Measurements from ENCODE around the gene PKD1.

PKD1 gene

DNA sequence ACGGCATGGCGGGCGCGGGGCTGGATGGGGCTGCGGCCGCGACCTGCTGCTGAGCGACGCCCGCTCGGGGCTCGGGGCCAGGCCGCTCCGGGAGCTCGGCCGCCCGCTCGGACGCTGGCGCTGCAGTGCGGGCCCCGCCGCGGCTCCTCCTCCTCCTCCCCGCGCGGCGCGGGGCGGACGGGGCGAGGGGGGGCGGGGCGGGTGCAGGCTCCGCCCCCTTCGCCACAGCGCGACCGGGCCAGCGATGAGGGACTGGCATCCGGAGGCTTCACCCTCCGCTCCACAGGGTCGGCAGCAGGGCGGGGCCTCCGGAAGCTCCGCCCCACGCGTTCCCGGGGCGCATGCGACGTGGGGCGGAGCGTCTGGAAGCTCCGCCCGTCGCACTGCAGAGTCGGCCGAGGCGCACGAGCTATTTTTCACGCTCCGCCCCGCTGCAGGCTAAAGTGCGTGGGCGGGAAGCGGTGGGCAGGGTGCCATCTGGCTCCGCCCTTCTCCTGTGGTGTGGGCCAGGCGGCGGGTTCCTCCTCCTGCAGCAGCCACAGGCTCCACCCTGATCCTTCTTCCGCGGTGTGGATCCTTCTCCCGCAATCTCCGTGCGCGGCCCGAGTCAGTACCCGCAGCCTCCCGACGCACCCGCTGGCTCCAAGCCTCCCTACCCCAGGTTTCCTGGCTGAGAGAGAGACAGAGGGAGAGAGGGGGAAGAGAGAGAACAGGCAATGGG is at the start of gene PKD1:
TSS of gene PKD1 (minus strand) at position 129 of the 721 bp plus-strand sequence. CDS start 209 bp downstream, outside the sequence.
- peak; percentile 85 for DNase-seq

GRCh38 chr16:2184962-2185361 is 49.3 kb upstream of the PKD1 start:
- no peak for DNase-seq

GRCh38 chr16:2184346-2184745 is 48.6 kb upstream of the PKD1 start:
- no peak for DNase-seq

GRCh38 chr16:2183671-2184070 is 48.0 kb upstream of the PKD1 start:
- DNase-seq = no peak

- DNase-seq = no peak
Measured at GRCh38 chr16:2181952-2182351, 46.3 kb upstream of the PKD1 start.

DNA sequence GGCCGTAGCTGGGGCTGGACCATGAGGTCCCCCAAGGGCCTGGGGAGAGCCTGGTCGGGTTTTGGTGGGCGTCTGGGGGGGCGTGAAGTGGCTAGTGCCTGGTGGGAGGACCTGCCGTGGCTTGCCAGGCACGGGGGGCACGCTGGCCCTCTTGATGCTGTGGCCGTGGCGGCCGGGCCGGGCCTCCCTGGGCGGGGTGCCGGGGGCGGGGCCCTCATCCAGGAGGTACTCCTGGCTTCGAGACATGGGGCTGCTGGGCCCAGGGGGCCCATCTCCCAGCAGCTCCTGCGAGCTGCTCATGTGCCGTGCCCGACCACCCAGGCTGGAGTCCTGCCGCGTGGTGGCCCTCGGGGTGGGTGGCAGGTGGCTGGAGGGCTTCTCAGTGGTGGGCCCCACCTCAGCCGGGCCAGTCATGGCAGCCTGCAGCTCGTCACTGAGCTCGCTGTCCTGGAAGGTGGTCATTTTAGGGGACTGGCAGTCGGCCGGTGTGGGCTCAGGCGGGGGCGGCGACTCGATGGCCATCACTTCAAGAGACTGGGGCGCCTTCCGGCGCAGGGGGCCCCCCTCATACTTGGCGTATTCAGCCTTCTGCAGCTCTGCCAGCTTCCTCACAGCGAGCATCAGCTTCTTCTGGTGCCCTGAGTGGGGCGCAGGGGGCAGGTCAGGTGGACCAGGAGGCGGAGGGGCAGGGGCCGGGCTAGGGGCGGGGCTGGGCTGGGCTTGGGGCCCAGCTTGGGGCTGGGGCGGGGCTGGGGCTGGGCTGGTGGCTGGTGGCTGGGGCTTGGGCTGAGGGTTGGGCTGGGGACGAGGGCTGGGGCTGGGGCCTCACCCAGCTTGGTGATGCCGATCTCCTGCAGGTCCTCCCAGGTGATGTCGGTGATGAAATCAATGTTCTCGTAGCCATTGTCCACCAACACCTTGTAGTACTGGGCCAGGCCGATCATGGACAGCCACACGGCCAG is 45.5 kb upstream of the PKD1 start:
- DNase-seq = no peak

- no peak for DNase-seq
Measured at GRCh38 chr16:2180461-2180860, 44.8 kb upstream of the PKD1 start.

GRCh38 chr16:2179576-2179975 is 43.9 kb upstream of the PKD1 start:
- no peak for DNase-seq

DNA sequence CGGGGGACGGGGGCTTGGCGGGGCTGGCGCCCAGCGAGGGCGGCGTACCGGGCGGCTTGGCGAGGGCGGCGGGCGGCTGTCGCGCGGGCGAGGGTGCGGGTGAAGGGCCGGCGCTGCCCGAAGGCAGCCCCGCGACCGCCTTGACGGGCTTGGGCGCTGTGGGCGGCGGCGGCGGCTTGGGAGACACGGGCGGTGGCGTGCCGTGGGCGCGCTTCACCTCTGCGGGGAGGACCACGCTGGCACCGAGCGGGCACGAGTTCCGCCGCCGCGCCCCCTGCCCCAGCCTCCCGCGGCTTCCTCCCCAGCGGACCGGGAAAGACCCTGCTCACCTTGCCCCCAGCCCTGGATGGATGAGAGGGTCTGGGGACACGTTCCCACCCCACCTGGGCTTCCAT is 43.4 kb upstream of the PKD1 start:
- no peak for DNase-seq

GRCh38 chr16:2178321-2179106 is 42.8 kb upstream of the PKD1 start:
- no peak for DNase-seq

- no peak for DNase-seq
Measured at GRCh38 chr16:2177561-2177960, 41.9 kb upstream of the PKD1 start.

GRCh38 chr16:2177101-2177500 is 41.4 kb upstream of the PKD1 start:
- no peak for DNase-seq

GRCh38 chr16:2176047-2176446 is 40.3 kb upstream of the PKD1 start:
- DNase-seq = no peak

DNA sequence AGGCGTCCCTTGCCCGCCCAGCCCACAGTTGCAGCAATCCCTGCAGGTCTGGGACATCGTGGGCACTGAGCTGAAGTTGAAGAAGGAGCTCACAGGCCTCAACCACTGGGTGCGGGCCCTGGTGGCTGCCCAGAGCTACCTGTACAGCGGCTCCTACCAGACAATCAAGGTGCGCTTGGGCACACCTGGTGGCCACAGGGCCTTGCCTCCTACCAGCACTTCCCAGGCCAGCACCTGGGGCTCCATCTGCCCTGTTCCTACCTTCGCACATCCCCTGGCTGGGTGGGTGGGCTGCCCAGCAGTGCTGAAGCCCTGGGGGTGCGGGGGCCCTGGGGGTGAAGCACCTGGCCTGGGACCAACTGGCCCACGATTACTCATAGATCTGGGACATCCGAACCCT is 39.8 kb upstream of the PKD1 start:
- DNase-seq = no peak

- peak; percentile 34 for DNase-seq
Measured at GRCh38 chr16:2174396-2175131, 38.9 kb upstream of the PKD1 start.

DNA sequence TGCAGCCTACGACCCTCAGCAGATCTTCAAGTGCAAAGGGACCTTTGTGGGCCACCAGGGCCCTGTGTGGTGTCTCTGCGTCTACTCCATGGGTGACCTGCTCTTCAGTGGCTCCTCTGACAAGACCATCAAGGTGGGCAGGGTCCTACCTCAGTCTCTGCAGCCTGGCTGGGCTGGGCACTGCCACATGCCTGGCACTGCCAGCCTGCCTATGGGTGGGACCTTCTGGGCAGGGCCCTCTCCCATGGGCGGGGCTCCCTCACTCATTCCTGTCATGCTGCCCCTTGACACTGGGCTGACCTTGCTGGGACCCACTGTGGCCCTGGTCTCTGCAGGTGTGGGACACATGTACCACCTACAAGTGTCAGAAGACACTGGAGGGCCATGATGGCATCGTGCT is 38.2 kb upstream of the PKD1 start:
- DNase-seq = no peak

- no peak for DNase-seq
Measured at GRCh38 chr16:2173366-2173765, 37.7 kb upstream of the PKD1 start.

DNA sequence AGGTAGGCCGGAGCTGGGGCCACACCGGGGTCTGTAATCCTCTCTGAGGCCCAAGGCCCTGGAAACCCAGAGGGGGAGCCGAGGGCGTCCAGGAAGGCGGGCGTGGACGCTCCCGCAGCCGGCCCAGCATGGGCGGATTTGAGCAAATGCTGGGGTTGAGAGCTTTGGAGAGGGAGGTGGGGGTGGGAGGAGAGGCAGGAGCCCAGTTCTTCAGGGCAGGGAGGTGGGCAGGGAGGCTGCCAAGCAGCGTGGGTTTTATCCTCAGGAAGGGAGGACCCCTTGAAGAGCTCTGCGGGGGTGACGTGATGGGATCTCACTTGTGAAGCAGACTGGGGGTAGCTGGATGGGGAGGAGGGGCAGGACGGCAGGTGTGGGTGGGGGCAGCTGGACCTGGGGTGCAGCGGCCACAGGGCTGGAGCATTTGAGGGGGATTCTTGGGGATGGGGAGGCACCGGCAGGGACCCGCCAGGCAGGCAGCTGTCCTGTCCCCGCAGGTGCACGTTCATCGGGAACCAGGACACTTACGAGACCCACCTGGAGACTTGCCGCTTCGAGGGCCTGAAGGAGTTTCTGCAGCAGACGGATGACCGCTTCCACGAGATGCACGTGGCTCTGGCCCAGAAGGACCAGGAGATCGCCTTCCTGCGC is 37.1 kb upstream of the PKD1 start:
- no peak for DNase-seq

- no peak for DNase-seq
Measured at GRCh38 chr16:2171601-2172178, 36.0 kb upstream of the PKD1 start.

GRCh38 chr16:2170587-2171435 is 35.1 kb upstream of the PKD1 start:
- DNase-seq = no peak

- DNase-seq = no peak
Measured at GRCh38 chr16:2170080-2170479, 34.4 kb upstream of the PKD1 start.
